Inferior parietal cortex (tissue), 1 donor: ENCODE data around the gene CENPE.

Experiments
- DNase-seq: peaks from one replicate; pipeline ENCODE4 v3.0.0-alpha.2; 2016; ENCODE audit errors: extremely low spot score

The CENPE gene

DNA sequence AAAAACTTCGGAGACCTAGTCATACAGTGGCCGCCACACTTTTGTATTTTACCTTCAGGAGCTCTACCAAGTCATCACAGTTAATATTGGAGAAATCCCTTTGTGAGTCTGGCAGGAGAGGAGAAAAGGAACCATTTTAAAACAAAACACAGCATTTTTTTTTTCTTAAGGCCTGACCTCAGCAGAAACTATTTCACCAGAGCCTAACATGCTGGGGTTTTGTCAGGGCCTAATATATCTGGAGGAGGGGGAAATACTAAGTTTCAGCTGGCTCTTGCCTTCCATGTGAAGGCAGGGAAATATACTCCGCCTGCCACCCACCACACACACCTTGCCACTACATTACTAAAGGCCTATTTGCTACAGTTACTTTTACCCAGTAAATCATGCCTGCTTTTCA, 72.0 kb downstream of the CENPE start:
- no peak for DNase-seq

DNA sequence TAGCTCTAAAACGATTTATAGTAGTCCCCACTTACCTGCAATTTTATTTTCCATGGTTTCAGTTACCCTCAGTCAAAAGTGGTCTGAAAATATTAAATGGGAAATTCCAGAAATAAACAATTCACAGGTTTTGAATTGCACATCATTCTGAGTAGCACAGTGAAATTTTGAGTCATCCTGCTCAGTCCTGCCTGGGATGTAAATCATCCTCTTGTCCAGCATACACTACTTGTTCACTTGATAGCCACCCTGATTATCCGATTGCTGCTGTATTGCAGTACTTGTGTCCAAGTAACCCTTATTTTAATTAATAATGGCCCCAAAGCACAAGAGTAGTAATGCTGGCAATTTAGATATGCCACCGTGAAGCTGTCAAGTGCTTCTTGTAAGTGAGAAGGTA, 75.0 kb downstream of the CENPE start:
- DNase-seq: no peak

DNA sequence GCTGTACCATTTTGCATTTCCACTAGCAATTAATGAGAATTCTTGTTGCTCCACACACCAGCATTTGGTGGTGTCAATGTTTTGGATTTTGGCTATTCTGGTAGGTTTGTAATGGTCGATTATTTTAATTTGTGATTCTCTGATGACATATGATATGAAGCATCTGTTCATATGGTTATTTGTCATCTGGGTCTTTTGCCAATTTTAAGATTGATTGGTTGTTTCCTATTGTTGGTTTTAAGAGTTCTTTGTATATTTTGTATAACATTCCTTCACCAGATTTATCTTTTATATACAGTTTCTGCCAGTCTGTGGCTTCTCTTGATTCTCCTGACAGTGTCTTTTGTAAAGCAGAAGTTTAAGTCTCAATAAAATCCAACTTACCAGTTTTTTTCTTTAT, 80.0 kb downstream of the CENPE start:
- no peak for DNase-seq

DNA sequence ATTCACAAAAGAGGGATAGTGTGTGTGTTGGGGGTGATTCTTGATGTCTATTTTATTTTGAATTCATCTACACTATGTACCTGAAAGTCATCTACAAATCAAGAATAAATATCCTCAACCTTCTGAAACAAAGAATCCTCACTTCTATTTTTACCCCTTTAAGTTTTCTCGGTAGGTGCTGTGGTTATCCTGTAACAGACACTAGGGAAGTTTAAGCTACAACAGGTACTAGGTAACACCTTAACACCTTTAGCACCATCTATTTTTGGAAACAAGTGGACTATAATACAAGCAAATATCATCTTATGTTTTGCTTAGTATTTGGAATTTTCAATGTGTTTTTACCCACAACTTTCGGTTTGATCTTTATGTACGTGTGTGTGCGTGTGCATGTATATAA, 86.5 kb downstream of the CENPE start:
- no peak for DNase-seq

DNA sequence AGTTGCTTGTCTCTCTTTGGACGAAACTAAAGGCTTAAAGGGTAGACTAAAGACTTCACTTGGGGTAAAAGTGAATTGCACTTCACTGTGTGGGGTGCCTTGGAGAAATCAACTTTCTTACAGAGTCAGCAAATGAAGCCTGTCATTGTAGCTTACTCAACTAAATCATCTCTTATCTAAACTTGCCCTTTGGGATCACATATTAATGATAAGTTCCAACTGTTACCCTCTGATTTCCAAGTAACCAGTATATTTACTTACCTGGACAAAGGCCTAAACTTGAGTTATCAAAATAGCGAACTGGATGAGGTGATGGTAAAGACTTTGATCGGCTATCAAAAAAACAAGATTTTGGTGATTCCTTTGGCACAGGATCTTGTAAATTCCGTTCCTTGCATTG, 89.6 kb downstream of the CENPE start:
- DNase-seq: no peak

DNA sequence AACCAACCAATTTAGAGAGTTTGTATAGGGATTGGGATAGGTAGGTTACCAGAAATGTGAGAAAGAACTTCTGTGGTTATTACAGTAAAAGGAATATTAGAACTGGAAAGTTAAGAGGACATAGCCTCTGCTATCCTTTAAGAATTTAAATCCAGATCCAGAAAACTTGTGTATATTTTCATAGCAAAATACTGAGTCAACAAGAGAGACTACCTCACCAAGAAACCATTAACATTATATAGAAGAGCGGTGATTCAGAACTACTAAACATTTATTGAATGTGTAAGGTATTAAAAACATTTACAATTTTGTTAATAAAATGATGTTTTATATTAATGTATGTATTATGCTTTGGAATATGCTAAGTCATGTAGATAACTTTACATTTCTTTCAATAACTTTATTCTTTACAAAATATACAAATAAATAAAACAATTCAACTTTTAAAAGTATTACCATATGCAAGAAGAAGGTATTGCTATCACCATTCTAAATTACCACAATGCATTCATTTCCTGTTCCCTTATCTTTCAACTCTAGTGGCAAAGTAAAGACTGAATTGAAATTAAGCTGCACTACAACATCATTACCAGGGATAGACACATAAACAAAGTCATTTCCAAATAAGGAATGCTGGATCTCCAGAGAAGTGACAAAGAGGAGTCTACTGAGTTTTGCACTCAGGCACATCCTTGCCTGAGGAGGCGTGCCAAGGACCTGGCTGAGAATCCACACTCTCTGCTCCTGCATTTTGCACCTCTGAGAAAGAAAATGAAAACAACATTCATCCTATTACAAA, 92.4 kb downstream of the CENPE start:
- no peak for DNase-seq

DNA sequence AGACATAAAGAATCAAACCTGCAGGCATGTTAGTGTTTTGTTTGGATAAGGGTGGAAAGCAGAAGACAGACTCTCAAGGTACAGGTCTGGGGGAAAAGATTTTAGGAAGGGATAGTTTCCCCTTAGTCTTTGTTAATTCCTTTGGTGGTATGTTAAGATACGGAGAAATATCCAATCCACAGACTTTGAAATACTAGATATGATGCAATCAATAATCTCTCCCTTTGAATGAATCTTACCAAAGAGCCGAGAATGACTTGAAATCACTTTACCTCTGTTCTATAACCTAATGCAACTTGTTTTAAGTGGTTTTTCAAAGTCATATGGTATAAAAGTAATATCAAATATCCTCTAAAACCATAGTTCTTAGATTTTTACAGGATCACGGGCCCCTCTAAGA, 93.3 kb downstream of the CENPE start:
- no peak for DNase-seq

DNA sequence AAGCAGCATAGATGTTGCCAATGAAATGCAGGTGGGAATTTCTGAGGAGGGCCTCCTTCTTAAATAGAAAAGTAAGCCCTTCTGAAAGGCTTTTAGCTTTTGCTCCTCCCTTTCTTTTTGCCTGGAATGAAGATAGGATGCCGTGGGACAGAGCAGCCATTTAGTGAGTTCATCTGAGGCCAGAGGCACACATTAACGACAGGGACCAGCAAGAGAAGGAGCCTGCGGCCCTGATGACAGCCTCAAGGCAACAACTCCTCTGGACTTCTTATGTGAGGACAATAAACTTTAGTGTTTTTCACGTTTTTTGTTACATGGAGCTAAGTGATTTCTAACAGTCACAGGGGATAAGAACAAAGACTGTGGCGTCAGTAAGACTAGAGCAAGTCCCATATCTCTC, 97.5 kb downstream of the CENPE start:
- no peak for DNase-seq

DNA sequence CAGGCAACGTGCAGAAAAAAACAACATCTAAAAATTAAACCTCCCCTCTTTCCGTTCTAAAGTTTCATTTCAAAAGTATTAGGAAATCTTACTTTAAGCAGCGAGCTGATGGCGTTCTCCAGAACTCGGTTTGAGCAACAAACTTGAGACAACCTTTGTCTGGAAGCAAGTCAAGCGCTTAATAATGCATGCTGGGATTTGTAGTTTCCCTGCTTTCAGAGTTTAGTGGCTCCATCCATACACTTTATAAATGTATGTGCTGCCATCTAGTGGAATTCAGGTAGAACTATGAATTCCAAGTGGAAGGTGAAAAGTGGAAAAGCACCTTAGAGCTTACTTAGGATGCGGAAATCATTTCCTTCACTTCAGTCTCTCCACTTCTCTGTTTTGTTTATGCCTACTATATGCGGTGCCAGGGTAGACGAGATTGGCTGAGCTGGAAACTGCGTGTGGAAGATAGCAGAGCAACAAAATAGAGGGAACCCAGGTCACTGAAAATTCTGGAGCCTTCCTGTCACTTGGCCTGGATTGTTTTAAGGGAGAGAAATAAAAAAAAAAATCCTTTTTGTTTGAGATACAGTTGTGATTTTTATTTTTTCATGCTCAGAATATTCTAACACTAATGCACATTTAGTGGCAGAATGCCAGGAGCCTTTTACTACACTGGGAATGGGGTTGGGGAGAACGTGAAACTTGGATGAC, 98.3 kb downstream of the CENPE start, which contains the start of gene BDH2:
BDH2 (minus strand) TSS at position 144 of the 702 bp plus-strand sequence. CDS start 3,580 bp downstream, outside the sequence.
- DNase-seq: peak; percentile 91

DNA sequence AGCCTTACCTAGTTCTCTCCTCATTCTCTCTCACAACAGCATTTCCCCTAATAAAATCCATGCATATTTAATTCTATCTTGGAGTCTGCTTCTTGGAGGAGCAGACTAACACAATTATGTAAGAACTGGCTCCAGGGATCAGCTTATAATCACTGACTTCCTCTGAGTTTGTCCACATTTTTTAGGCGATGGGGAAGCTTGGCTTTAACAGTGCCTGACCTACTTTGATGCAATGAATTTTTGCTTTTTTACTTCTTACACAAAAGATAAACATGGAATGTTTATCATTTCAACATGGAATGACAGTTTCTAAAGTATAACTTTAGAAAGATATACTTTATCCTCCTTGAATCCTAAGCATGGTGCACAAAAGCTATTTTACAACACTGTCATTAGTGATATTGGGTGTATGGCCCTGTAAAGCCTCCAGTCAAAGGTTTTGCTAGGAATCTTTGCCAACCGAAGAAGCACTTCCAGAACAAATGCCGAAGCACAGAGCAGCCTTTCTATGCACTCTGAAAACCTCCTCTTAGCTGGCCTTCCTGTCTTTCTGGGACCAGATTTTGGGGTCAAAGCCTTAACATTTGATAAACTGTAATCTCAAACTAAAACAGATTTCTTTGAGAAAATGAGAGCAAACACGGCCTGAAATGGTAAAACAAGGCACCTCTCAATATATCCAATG, 99.2 kb downstream of the CENPE start:
- peak; percentile 22 for DNase-seq

DNA sequence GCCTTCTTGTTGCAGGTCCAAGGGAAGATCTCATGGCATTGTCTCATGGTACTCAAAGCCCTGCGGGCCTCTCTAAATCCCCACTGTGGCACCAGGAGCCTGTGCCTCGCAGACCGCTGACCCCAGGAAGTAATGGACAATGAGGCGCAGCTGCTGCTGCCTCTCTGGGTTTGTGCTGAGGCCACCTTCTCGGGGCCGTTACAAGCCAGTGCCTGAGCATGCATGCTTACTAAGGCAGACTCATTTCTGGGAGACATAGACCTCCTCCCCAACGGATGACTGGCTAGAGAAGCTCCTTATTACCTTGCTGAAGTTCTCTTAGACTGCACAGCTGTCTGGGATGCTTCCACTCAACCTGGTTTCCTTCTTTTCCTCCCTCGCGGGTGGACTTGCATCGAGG, 99.8 kb downstream of the CENPE start:
- DNase-seq: no peak

DNA sequence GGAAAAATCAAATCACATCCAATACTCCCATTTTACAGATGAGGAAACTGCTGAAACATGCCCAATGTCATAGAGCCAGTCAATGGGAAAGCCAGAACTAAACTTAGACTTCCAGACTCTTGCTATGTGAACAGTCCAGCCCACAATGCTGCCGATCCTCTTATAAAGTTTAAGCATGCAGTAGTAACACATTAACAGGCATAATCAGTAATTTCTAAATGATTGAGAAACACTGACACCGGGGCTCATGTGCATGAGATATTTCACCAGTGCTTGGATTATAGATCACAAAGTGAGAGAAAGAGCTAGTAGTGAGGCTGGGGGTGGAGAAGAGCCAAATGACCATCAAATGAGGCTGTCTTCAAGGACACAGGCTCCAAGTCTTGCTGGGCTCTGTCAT, 101.0 kb downstream of the CENPE start:
- no peak for DNase-seq

DNA sequence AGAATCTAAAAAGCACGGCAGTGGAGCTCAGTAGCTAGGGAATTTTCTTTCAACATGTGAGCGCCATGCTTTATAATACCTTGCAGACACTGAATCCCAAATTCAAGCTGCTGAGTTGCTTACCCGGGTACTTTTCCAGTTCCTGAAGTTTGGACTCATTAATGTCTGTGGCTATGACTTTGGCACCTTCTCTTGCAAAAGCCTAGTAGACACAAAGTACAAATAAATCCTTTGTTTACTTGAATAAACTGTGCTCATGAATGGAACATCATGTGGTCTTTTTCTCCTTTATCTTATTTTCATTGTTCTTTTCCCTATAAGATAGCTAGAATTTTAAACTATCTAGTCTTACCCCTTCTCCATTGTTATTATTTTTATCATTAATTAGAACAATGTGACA, 103.1 kb downstream of the CENPE start:
- DNase-seq: peak; percentile 58

DNA sequence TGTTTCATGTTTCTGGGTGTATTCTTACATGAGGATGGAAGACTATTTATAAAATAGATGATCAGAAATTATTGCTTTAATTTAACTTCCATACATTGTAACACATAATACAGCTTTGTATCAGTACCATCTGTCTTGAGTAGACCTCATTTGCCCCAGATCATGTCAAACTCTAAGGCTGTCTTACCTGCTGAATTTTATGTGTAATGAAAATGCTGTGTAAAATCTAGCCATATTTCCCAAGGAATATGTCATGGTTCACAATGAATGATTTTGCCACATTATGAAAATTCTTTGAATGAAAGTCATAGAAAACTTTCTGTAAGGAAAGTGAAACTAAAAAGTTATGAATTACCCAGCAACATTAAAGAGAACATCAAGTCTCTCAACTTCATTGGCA, 105.9 kb downstream of the CENPE start:
- no peak for DNase-seq

DNA sequence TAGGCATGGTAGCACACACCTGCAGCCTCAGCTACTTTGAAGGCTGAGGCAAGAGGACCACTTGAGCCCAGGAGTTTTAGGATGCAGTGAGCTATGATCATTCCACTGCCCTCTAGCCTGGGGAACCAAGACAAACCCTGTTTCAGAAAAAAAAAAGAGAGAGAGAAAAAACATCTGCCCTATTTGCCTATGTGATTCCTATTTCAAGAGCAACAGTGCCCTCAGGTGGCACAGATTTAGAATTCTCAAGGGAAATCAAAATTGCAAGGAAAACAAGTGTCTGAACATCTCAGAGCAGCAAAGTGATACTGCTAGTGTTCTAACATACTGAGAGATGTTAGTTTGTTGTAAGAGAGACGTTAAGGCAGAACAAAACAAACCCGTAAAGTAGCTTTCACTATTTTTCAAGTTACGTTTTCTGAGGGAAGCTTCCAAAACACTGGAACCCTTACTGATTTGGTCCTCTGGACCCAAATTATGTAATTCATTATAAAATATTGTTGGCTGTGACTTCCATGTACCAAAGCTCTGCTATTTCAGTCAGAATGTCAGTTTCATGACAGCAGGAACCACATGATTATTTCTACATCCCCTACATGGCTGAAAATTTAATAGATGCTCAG, 106.4 kb downstream of the CENPE start:
- peak; percentile 88 for DNase-seq

DNA sequence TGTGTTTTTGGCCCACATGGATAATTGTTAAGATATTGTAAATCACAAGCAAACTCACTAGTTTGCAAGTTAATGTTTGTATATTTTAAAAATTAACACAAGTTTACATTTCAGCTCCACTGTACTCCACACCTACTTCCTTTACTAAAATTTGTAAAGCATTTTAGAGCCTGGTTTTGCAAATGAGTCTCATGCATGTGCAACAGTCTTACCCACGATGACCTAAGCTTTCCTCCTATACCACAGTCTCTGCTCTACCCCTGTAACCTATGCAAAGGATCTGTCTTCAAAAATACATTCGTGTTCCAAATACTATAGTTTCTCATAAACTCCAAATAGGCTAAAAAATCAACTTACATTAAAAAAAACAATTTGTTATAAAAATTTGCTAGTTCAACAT, 108.7 kb downstream of the CENPE start:
- no peak for DNase-seq

DNA sequence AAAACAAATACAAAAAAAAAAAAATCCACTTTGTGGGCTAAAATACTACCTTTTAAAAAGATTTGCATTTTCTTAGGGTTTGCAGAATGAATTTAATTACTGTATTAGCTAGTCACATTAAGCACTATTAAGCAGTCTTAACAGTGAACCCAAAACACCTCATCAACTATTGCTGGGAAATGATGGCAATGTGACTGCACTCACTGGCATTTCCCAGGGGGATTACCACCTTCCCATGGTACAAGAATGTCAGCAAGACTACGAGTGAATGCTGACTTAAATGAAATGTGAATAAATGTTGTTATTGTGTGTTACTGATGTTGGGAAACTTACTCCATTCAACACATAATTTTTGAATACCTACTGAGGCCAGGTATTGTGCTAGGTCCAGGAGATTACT, 111.6 kb downstream of the CENPE start:
- no peak for DNase-seq

DNA sequence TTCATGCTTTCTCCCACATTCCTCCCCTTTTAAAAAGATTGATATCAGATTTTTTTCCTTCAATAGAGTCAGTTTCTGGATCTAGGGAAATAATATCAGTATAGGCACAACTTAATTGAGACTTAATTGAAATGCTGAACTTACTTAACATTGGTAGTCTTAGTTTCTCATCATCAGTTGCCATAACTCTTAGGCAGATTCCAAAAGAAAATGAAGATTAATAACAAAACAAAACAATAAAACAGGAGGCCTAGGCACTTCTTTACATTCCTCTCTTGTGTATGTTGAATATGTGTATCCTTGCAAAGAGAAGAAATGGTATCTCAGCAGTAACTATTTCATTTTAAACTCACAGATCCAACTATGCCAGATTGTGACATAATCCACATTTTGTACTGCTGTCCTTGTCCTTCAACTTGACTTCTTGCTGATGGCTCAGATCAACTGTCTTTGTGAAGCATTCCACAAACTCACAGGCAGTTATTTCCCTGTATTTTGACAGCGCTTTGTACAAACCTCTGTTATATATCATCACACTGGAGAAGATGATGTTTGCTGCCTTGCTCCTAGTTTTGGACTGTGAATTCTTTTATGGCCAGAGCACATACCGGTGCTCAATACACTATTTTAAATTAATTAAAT, 112.5 kb downstream of the CENPE start:
- DNase-seq: no peak

DNA sequence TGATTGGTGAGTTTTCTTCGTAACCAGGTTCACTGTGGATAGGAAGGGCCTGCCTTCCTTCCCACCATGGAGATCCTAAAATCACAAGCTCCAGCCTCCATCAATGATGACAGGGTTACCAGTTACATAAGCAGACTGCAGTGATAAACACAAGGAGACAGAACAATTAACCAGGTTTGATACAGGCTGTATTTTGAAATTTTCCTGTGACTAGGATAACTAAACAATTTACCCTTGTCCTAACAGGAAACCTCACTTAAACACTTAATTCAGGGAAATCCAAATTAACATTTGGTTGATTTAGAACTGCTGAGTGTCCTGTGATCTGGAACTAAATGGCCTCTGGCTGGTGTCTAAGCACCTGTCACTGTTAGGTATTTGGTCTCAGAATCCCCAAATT, 118.5 kb downstream of the CENPE start:
- no peak for DNase-seq

DNA sequence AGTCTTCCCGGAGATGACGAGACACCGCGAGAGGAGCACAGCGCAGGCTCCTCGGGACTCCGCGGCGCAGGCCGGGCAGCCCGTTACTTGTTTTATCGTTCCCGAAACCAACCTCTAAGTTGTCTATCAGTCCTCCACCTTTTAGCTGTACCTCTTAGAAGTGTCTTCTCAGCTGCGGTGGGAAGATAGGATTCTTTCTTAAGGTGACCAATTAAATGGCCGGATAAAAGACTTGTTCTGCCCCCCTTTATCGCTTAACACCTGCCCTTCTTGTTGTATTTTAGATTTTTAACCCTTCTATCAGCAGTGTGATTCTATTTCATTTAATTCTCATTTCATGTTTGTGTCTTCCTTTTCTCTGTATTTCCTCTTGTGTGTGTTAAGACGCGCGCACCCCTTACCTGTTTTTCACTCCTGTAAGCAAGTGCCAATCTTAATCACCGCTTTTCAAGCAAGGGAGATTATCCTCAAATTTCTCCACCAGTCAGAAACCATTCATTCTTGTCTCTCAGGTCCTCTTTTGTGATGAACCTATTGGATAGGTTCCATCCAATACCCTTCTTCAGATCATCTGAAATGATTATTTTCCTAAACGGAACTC, 121.3 kb downstream of the CENPE start, which contains the start of gene SLC9B2:
SLC9B2 (minus strand) TSS at position 15 of the 601 bp plus-strand sequence. CDS start 9,211 bp downstream, outside the sequence.
- DNase-seq: peak; percentile 45
